Liver (tissue), 3 donors: ENCODE measurements around the gene IGSF3.

Source experiments
- FOXA1 ChIP-seq: IDR thresholded peaks from 2 replicates; pipeline ENCODE4 v1.6.1; 2016; ENCODE audit warnings: antibody characterized with exemption
- GABPA ChIP-seq, 2 donors: IDR thresholded peaks in 1 of 2; conservative IDR thresholded peaks in 1 of 2; 2 replicates each; pipeline ENCODE4 v1.6.1; 2016; ENCODE audit warnings: antibody characterized with exemption in 2 of 2, mild to moderate bottlenecking in 1 of 2, moderate library complexity in 1 of 2
- NR2F2 ChIP-seq: IDR thresholded peaks from 2 replicates; pipeline ENCODE4 v1.6.1; 2016; ENCODE audit warnings: antibody characterized with exemption
- RAD21 ChIP-seq, 2 donors: IDR thresholded peaks; 2 replicates each; pipeline ENCODE4 v1.6.1; 2016; ENCODE audit warnings: antibody characterized with exemption in 2 of 2, mild to moderate bottlenecking in 2 of 2
- REST ChIP-seq: IDR thresholded peaks from 2 replicates; pipeline ENCODE4 v1.6.1; 2016; ENCODE audit warnings: antibody characterized with exemption, mild to moderate bottlenecking
- RXRA ChIP-seq, 2 donors: IDR thresholded peaks; 2 replicates each; pipeline ENCODE4 v1.6.1; 2017 to 2018; ENCODE audit warnings: antibody characterized with exemption in 2 of 2, mild to moderate bottlenecking in 1 of 2
- SP1 ChIP-seq: IDR thresholded peaks from 2 replicates; pipeline ENCODE4 v1.6.1; 2018; ENCODE audit warnings: antibody characterized with exemption, mild to moderate bottlenecking
- TAF1 ChIP-seq: conservative IDR thresholded peaks from 2 replicates; pipeline ENCODE4 v1.6.1; 2016; ENCODE audit warnings: antibody characterized with exemption, mild to moderate bottlenecking
- YY1 ChIP-seq: IDR thresholded peaks from 2 replicates; pipeline ENCODE4 v1.6.1; 2016; ENCODE audit warnings: antibody characterized with exemption, mild to moderate bottlenecking
- TF ChIP-seq, protein P1 (sequence below): fragments of 150-350 bp; IDR thresholded peaks from 2 replicates; pipeline ENCODE4 v1.5.1; 2017; ENCODE audit warnings: improper control_type of control experiment, low read depth, low read length; ENCODE audit not compliant: missing input control
- TF ChIP-seq, protein P2 (sequence below): IDR thresholded peaks from 2 replicates; pipeline ENCODE4 v1.6.1; 2016; ENCODE audit warnings: antibody characterized with exemption
- TF ChIP-seq, protein P3 (sequence below): IDR thresholded peaks from 2 replicates; pipeline ENCODE4 v1.6.1; 2016; ENCODE audit warnings: antibody characterized with exemption
- donor health status: healthy.
- donor health status: healthy.

DNA sequence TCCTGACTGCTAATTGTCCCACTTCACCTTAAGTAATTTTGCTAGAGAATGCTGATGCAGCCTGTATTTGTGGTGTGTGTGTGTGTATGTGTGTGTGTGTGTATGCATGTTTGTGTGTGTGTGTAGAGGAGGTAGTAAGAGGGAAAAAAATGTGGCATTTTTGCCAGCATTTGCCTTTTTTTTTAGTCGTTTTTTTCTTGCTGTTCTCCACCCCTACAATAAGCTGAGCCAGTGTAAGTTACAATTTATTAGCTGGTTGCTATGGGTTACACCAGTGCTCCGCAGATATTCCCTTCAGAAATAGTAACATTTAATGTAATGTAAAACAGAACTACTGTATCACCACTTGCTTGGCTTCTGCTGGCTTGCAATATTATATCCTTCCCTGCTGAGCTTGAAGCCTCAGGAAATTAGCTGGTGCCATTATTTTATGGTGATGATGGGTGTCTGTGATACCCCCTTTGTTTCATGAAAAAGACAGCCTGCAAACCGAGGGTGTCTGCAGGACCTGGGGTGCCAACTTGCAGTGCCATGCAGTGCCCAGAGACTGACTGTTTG, 23.4 kb upstream of the IGSF3 start:
- TF ChIP-seq, protein P1, sequence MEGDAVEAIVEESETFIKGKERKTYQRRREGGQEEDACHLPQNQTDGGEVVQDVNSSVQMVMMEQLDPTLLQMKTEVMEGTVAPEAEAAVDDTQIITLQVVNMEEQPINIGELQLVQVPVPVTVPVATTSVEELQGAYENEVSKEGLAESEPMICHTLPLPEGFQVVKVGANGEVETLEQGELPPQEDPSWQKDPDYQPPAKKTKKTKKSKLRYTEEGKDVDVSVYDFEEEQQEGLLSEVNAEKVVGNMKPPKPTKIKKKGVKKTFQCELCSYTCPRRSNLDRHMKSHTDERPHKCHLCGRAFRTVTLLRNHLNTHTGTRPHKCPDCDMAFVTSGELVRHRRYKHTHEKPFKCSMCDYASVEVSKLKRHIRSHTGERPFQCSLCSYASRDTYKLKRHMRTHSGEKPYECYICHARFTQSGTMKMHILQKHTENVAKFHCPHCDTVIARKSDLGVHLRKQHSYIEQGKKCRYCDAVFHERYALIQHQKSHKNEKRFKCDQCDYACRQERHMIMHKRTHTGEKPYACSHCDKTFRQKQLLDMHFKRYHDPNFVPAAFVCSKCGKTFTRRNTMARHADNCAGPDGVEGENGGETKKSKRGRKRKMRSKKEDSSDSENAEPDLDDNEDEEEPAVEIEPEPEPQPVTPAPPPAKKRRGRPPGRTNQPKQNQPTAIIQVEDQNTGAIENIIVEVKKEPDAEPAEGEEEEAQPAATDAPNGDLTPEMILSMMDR, result no peak
- TF ChIP-seq GABPA (IDR thresholded peaks at IDR 0.05 in 1 of 2, conservative IDR thresholded peaks at IDR 0.05 in 1 of 2) (no peak), FOXA1 (no peak), TAF1 (no peak), RAD21 (IDR thresholded peaks at IDR 0.05) (no peak), REST (no peak), SP1 (no peak), YY1 (no peak), RXRA (IDR thresholded peaks at IDR 0.05) (no peak), NR2F2 (no peak)
- TF ChIP-seq, protein P2, sequence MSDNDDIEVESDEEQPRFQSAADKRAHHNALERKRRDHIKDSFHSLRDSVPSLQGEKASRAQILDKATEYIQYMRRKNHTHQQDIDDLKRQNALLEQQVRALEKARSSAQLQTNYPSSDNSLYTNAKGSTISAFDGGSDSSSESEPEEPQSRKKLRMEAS, result no peak
- TF ChIP-seq, protein P3, sequence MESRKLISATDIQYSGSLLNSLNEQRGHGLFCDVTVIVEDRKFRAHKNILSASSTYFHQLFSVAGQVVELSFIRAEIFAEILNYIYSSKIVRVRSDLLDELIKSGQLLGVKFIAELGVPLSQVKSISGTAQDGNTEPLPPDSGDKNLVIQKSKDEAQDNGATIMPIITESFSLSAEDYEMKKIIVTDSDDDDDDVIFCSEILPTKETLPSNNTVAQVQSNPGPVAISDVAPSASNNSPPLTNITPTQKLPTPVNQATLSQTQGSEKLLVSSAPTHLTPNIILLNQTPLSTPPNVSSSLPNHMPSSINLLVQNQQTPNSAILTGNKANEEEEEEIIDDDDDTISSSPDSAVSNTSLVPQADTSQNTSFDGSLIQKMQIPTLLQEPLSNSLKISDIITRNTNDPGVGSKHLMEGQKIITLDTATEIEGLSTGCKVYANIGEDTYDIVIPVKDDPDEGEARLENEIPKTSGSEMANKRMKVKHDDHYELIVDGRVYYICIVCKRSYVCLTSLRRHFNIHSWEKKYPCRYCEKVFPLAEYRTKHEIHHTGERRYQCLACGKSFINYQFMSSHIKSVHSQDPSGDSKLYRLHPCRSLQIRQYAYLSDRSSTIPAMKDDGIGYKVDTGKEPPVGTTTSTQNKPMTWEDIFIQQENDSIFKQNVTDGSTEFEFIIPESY, result no peak
